Lung (tissue), 12 donors: Measurements from ENCODE around the gene EIF6. TPM values are rescaled to one million over a fixed set of nuclear protein-coding genes. Genes with fewer than 3 reads are reported as not detected.

Source experiments
- ATAC-seq: fragments of 200-7000 bp; cut with Tn5 transposase; one replicate; pipeline ENCODE4 v1.9.1; 2020; ENCODE audit warnings: moderate number of reproducible peaks; ENCODE audit not compliant: insufficient read depth, low FRiP score
- DNase-seq, 3 donors: peaks; one replicate each; pipeline ENCODE4 v3.0.0-alpha.2; 2013 to 2017
- H3K27ac ChIP-seq, 2 donors: one replicate each; pipeline ENCODE4 v1.5.1; 2013; ENCODE audit warnings: mild to moderate bottlenecking in 2 of 2, moderate library complexity in 2 of 2, control low read depth in 1 of 2, inconsistent platforms in 1 of 2, low read depth in 1 of 2, low read length in 1 of 2
- H3K27me3 ChIP-seq, 3 donors: one replicate each; pipeline ENCODE4 v1.5.1; 2013; ENCODE audit warnings: low read length in 2 of 3; ENCODE audit not compliant: control insufficient read depth in 3 of 3, insufficient read depth in 3 of 3
- H3K36me3 ChIP-seq, 4 donors: one replicate each; pipeline ENCODE4 v1.5.1; 2013; ENCODE audit warnings: low read length in 4 of 4, mild to moderate bottlenecking in 1 of 4, moderate library complexity in 1 of 4; ENCODE audit not compliant: control insufficient read depth in 4 of 4, insufficient read depth in 4 of 4
- H3K4me1 ChIP-seq, 5 donors: one replicate each; pipeline ENCODE4 v1.5.1; 2013; ENCODE audit warnings: low read length in 5 of 5, mild to moderate bottlenecking in 2 of 5, moderate library complexity in 1 of 5; ENCODE audit not compliant: control insufficient read depth in 5 of 5, insufficient read depth in 5 of 5
- H3K4me3 ChIP-seq: one replicate; pipeline ENCODE4 v1.5.1; 2013; ENCODE audit warnings: mild to moderate bottlenecking, control low read depth, moderate library complexity
- H3K9ac ChIP-seq, 2 donors: one replicate each; pipeline ENCODE4 v1.5.1; 2013; ENCODE audit warnings: low read length in 2 of 2, control low read depth in 1 of 2; ENCODE audit not compliant: insufficient read depth in 1 of 2
- H3K9me3 ChIP-seq, 4 donors: one replicate each; pipeline ENCODE4 v1.5.1; 2013; ENCODE audit warnings: low read length in 3 of 4, mild to moderate bottlenecking in 1 of 4, moderate library complexity in 1 of 4; ENCODE audit not compliant: control insufficient read depth in 4 of 4, insufficient read depth in 3 of 4
- CTCF ChIP-seq: IDR thresholded peaks from 2 replicates; pipeline ENCODE4 v1.5.1; 2012; ENCODE audit warnings: mild to moderate bottlenecking; ENCODE audit errors: control extremely low read depth, extremely low read depth
- WGBS, 2 donors: extraction: QIAGEN DNeasy Blood & Tissue Kit; methylation state at CpG; one replicate each; pipeline ENCODE4 v1.1.7; 2013; 5-methylcytosine and 5-hydroxymethylcytosine counted together
- polyA plus RNA-seq, 2 donors: library from polyadenylated mRNA; stranded (reverse); fragments of 200-250 nt; gene quantifications; one replicate each; pipeline ENCODE4 v1.2.1, GENCODE V29; 2013
- total RNA-seq, 2 donors: library from RNA; depleted of rRNA in 1 of 2; stranded (reverse); fragments of >200 nt in 1 of 2; gene quantifications; one replicate each; pipeline ENCODE4 v1.2.1, GENCODE V29; 2014 to 2021
- donor health status: control.
- donor health status: control.
- donor health status: Bipolar disorder and iron deficiency.
- donor health status: healthy.
- donor health status: DM: yes; HTN: yes; CAD: no.

Gene EIF6
- total and polyA plus RNA-seq, 4 donors = 47.8 to 191 (median 118) TPM

GRCh38 chr20:35287509-35288324 is 3.1 kb upstream of the EIF6 start:
- Histone ChIP-seq H3K27ac (no peak overlapping the region), H3K36me3 (no peaks in the 10 kb centered on the region), H3K9me3 (no peaks in the 10 kb centered on the region), H3K9ac (no peak overlapping the region), H3K4me1 (peaks cover 0 to 16% (median 5%) of the 10 kb centered on the region in 5 donors), H3K4me3 (no peak overlapping the region), H3K27me3 (no peaks in the 10 kb centered on the region)
- no peak for TF ChIP-seq CTCF
- 89 to 93% methylated on average over 27 to 28 of the region's 28 CpGs for WGBS, 2 donors
- ATAC-seq (no peak), DNase-seq (no peak)

GRCh38 chr20:35286899-35287508 is 2.4 kb upstream of the EIF6 start:
- Histone ChIP-seq H3K4me1 (peaks cover 0 to 13% (median 5%) of the 10 kb centered on the region in 5 donors), H3K9ac (no peak overlapping the region), H3K27ac (no peak overlapping the region), H3K4me3 (no peak overlapping the region), H3K9me3 (no peaks in the 10 kb centered on the region), H3K27me3 (no peaks in the 10 kb centered on the region), H3K36me3 (peaks cover 0 to 3% (median 0%) of the 10 kb centered on the region in 4 donors)
- WGBS, 2 donors = 87 to 91% methylated on average over 17 of the region's 17 CpGs
- TF ChIP-seq CTCF = no peak
- ATAC-seq (no peak), DNase-seq (no peak)

- ATAC-seq (no peak), DNase-seq (no peak)
- H3K36me3 ChIP-seq = peaks cover 0 to 7% (median 0%) of the 10 kb centered on the region in 4 donors
- no peak overlapping the region for H3K4me3 ChIP-seq
- TF ChIP-seq CTCF = no peak
- no peak overlapping the region for H3K27ac ChIP-seq
- whole genome bisulfite sequencing, 2 donors = 91 to 93% methylated on average over 12 of the region's 12 CpGs
- no peaks in the 10 kb centered on the region for H3K9me3 ChIP-seq
- peaks cover 0 to 13% (median 5%) of the 10 kb centered on the region in 5 donors for H3K4me1 ChIP-seq
- H3K9ac ChIP-seq = no peak overlapping the region
- no peaks in the 10 kb centered on the region for H3K27me3 ChIP-seq
These were observed 1.7 kb upstream of the EIF6 start for GRCh38 chr20:35286077-35286898.
